Neuronal stem cell (in vitro differentiated cells): ENCODE results near the gene SYAP1.
"Not testable (repeated sequence)": the region's sequence is repeated elsewhere in the genome, so short reads cannot be mapped to it uniquely, and the experiment has no call there.

Source experiments
- DNase-seq: peaks from one replicate; pipeline ENCODE4 v3.0.0-alpha.2; 2013; ENCODE audit warnings: low spot score
- H2AFZ ChIP-seq: one replicate; pipeline ENCODE4 v1.6.1; 2013; ENCODE audit warnings: mild to moderate bottlenecking, low read length, inconsistent platforms
- H2AK5ac ChIP-seq: 2 replicates; pipeline ENCODE4 v1.6.1; 2013; ENCODE audit warnings: low read depth, mild to moderate bottlenecking, inconsistent platforms, low read length, moderate library complexity, mixed read lengths
- H2BK120ac ChIP-seq: 2 replicates; pipeline ENCODE4 v1.6.1; 2013; ENCODE audit warnings: low read depth, mild to moderate bottlenecking, inconsistent platforms, low read length, moderate library complexity, mixed read lengths
- H2BK12ac ChIP-seq: one replicate; pipeline ENCODE4 v1.6.1; 2013; ENCODE audit warnings: low read length, inconsistent platforms
- H2BK15ac ChIP-seq: 2 replicates; pipeline ENCODE4 v1.6.1; 2013; ENCODE audit warnings: mild to moderate bottlenecking, low read length, inconsistent platforms, mixed read lengths
- H2BK5ac ChIP-seq: one replicate; pipeline ENCODE4 v1.6.1; 2013; ENCODE audit warnings: inconsistent platforms, mild to moderate bottlenecking, low read length, moderate library complexity
- H3K14ac ChIP-seq: one replicate; pipeline ENCODE4 v1.6.1; 2013; ENCODE audit warnings: low read length, inconsistent platforms
- H3K18ac ChIP-seq: 2 replicates; pipeline ENCODE4 v1.6.1; 2013; ENCODE audit warnings: low read length, inconsistent platforms
- H3K23ac ChIP-seq: 2 replicates; pipeline ENCODE4 v1.6.1; 2013; ENCODE audit warnings: low read depth, mild to moderate bottlenecking, mixed read lengths, low read length, inconsistent platforms; ENCODE audit not compliant: poor library complexity
- H3K27ac ChIP-seq: replicated peaks from 3 replicates; pipeline ENCODE4 v1.5.1; 2013; ENCODE audit warnings: low read length, inconsistent platforms
- H3K27me3 ChIP-seq, 3 experiments: 2 replicates each; pipeline ENCODE4 v1.6.1; 2013; ENCODE audit warnings: low read length in 3 of 3, mild to moderate bottlenecking in 2 of 3, inconsistent platforms in 1 of 3, low read depth in 1 of 3, mixed read lengths in 1 of 3, moderate library complexity in 1 of 3; ENCODE audit not compliant: control insufficient read depth in 3 of 3, insufficient read depth in 3 of 3
- H3K36me3 ChIP-seq, 2 donors: replicated peaks in 1 of 2; 2 replicates each; pipeline ENCODE4 v1.6.1; 2013; ENCODE audit warnings: low read length in 2 of 2; ENCODE audit not compliant: control insufficient read depth in 2 of 2, insufficient read depth in 2 of 2
- H3K4ac ChIP-seq: 2 replicates; pipeline ENCODE4 v1.6.1; 2013; ENCODE audit warnings: inconsistent platforms, mild to moderate bottlenecking, low read length, moderate library complexity
- H3K4me1 ChIP-seq, 2 donors: 1 replicate in 1 of 2; 2 replicates in 1 of 2; pipeline ENCODE4 v1.6.1; 2013; ENCODE audit warnings: low read length in 2 of 2, low read depth in 1 of 2; ENCODE audit not compliant: control insufficient read depth in 2 of 2, insufficient read depth in 1 of 2
- H3K4me2 ChIP-seq: one replicate; pipeline ENCODE4 v1.6.1; 2013; ENCODE audit warnings: mild to moderate bottlenecking, low read length, inconsistent platforms; ENCODE audit not compliant: insufficient read depth, poor library complexity, severe bottlenecking
- H3K4me3 ChIP-seq, 2 donors: 2 replicates each; pipeline ENCODE4 v1.5.1; 2013; ENCODE audit warnings: low read length in 2 of 2, mild to moderate bottlenecking in 2 of 2, inconsistent platforms in 1 of 2, moderate library complexity in 1 of 2
- H3K79me1 ChIP-seq: one replicate; pipeline ENCODE4 v1.6.1; 2013; ENCODE audit warnings: low read depth, mild to moderate bottlenecking, inconsistent platforms, low read length, moderate library complexity
- H3K9ac ChIP-seq: one replicate; pipeline ENCODE4 v1.6.1; 2013; ENCODE audit warnings: mild to moderate bottlenecking, low read depth, low read length, inconsistent platforms; ENCODE audit not compliant: poor library complexity
- H3K9me3 ChIP-seq, 2 donors: replicated peaks in 1 of 2; 2 replicates each; pipeline versions ENCODE3 to v1.6.1; 2013; ENCODE audit warnings: low read length in 2 of 2, mild to moderate bottlenecking in 2 of 2, inconsistent platforms in 1 of 2, low read depth in 1 of 2, mixed read lengths in 1 of 2, moderate library complexity in 1 of 2; ENCODE audit not compliant: control insufficient read depth in 2 of 2, insufficient read depth in 1 of 2
- H4K8ac ChIP-seq: one replicate; pipeline ENCODE4 v1.6.1; 2013; ENCODE audit warnings: low read depth, mild to moderate bottlenecking, inconsistent platforms, low read length, moderate library complexity
- H4K91ac ChIP-seq: one replicate; pipeline ENCODE4 v1.6.1; 2013; ENCODE audit warnings: low read length, low read depth, mild to moderate bottlenecking, inconsistent platforms; ENCODE audit not compliant: poor library complexity
- WGBS, 2 donors: extraction: QIAGEN DNeasy Blood & Tissue Kit; methylation state at CpG; one replicate each; pipeline ENCODE4 v1.1.7; 2013; ENCODE audit warnings: missing lambda C conversion rate in 2 of 2, mixed read lengths in 1 of 2; ENCODE audit not compliant: insufficient read length in 2 of 2, insufficient replicate concordance in 1 of 2; ENCODE audit errors: extremely low coverage in 2 of 2; 5-methylcytosine and 5-hydroxymethylcytosine counted together

SYAP1 gene

GRCh38 chrX:16754019-16754418, 34.6 kb downstream of the SYAP1 start:
- no peak overlapping the region for H3K18ac ChIP-seq
- no peak overlapping the region for H3K23ac ChIP-seq
- H3K9me3 ChIP-seq: no peaks in the 10 kb centered on the region
- H3K4ac ChIP-seq: no peak overlapping the region
- H3K14ac ChIP-seq: no peak overlapping the region
- no peak overlapping the region for H3K4me3 ChIP-seq
- H3K79me1 ChIP-seq: no peaks in the 10 kb centered on the region
- H2BK5ac ChIP-seq: no peak overlapping the region
- no peak overlapping the region for H4K91ac ChIP-seq
- H2BK15ac ChIP-seq: no peak overlapping the region
- H3K9ac ChIP-seq: no peak overlapping the region
- WGBS, 2 donors: no CpG with 5 or more reads among the region's 2 CpGs
- no peak overlapping the region for H2BK12ac ChIP-seq
- no peak overlapping the region for H3K27ac ChIP-seq
- no peak overlapping the region for H2AK5ac ChIP-seq
- H3K27me3 ChIP-seq: no peaks in the 10 kb centered on the region
- no peaks in the 10 kb centered on the region for H3K4me1 ChIP-seq
- H3K36me3 ChIP-seq: peaks cover 4 to 83% of the 10 kb centered on the region in 2 donors
- H2AFZ ChIP-seq: no peak overlapping the region
- no peak overlapping the region for H3K4me2 ChIP-seq
- H2BK120ac ChIP-seq: no peak overlapping the region
- no peak overlapping the region for H4K8ac ChIP-seq
- no peak for DNase-seq

- no peak overlapping the region for H2AK5ac ChIP-seq
- no peak overlapping the region for H2BK12ac ChIP-seq
- no peak overlapping the region for H3K18ac ChIP-seq
- no peak overlapping the region for H3K27ac ChIP-seq
- H3K4me2 ChIP-seq: no peak overlapping the region
- H3K9ac ChIP-seq: no peak overlapping the region
- no peak overlapping the region for H2AFZ ChIP-seq
- DNase-seq: no peak
- H3K4ac ChIP-seq: no peak overlapping the region
- H3K36me3 ChIP-seq: peaks cover 1 to 86% of the 10 kb centered on the region in 2 donors
- no peaks in the 10 kb centered on the region for H3K27me3 ChIP-seq
- no peak overlapping the region for H4K91ac ChIP-seq
- H2BK15ac ChIP-seq: no peak overlapping the region
- no peaks in the 10 kb centered on the region for H3K4me1 ChIP-seq
- no peak overlapping the region for H2BK120ac ChIP-seq
- H2BK5ac ChIP-seq: no peak overlapping the region
- no peaks in the 10 kb centered on the region for H3K79me1 ChIP-seq
- H3K9me3 ChIP-seq: no peaks in the 10 kb centered on the region
- H3K14ac ChIP-seq: no peak overlapping the region
- H3K23ac ChIP-seq: no peak overlapping the region
- H3K4me3 ChIP-seq: no peak overlapping the region
- WGBS, 2 donors: no CpG with 5 or more reads among the region's 4 CpGs
- no peak overlapping the region for H4K8ac ChIP-seq
Measured at GRCh38 chrX:16756724-16757123, 37.3 kb downstream of the SYAP1 start.

- H3K9ac ChIP-seq, H2AK5ac ChIP-seq, H3K9me3 ChIP-seq, H3K79me1 ChIP-seq, H4K8ac ChIP-seq, H3K27ac ChIP-seq, H2BK120ac ChIP-seq, H3K23ac ChIP-seq, H3K4me1 ChIP-seq, H2BK5ac ChIP-seq, H2BK15ac ChIP-seq, H3K4ac ChIP-seq, DNase-seq, H2BK12ac ChIP-seq, H3K4me3 ChIP-seq, H4K91ac ChIP-seq, H3K27me3 ChIP-seq, H3K4me2 ChIP-seq, H3K14ac ChIP-seq, H2AFZ ChIP-seq, H3K18ac ChIP-seq: not testable (repeated sequence)
- H3K36me3 ChIP-seq: peaks cover 0 to 49% of the 10 kb centered on the region in 2 donors
- WGBS, 2 donors: no CpG with 5 or more reads among the region's 4 CpGs
Measured at GRCh38 chrX:16761500-16761899, 42.1 kb downstream of the SYAP1 start.

GRCh38 chrX:16762579-16762978, 43.2 kb downstream of the SYAP1 start:
- Histone ChIP-seq H2BK120ac (no peak overlapping the region), H3K4me1 (no peaks in the 10 kb centered on the region), H3K36me3 (peaks cover 0 to 41% of the 10 kb centered on the region in 2 donors), H3K14ac (no peak overlapping the region), H3K18ac (no peak overlapping the region), H3K27me3 (no peaks in the 10 kb centered on the region), H3K23ac (no peak overlapping the region), H2BK15ac (no peak overlapping the region), H3K4me2 (no peak overlapping the region), H3K4me3 (no peak overlapping the region), H4K91ac (no peak overlapping the region), H3K4ac (no peak overlapping the region), H2AK5ac (no peak overlapping the region), H3K79me1 (no peaks in the 10 kb centered on the region), H3K9ac (no peak overlapping the region), H2BK5ac (no peak overlapping the region), H4K8ac (no peak overlapping the region), H2AFZ (no peak overlapping the region), H2BK12ac (no peak overlapping the region), H3K27ac (no peak overlapping the region), H3K9me3 (no peaks in the 10 kb centered on the region)
- no CpG with 5 or more reads among the region's 1 CpG for WGBS, 2 donors
- no peak for DNase-seq
